ENCODE data around the gene BTF3L4.
"Not testable (repeated sequence)": the region's sequence is repeated elsewhere in the genome, so short reads cannot be mapped to it uniquely, and the experiment has no call there.

The BTF3L4 gene

GRCh38 chr1:52056163-52056936 is at the start of gene BTF3L4:
Gene BTF3L4, plus strand, starts transcription at chr1:52056295. Its CDS starts 3,553 bp downstream, at chr1:52059848.
- DNase-seq = peak; percentile 88 to 92

- DNase-seq = no peak
These were observed 48.7 kb upstream of the BTF3L4 start for GRCh38 chr1:52007215-52008002.

- DNase-seq = no peak
These were observed 47.9 kb upstream of the BTF3L4 start for GRCh38 chr1:52008071-52008809.

GRCh38 chr1:52022133-52022532 is 34.0 kb upstream of the BTF3L4 start:
- no peak for DNase-seq

GRCh38 chr1:52026278-52026677 is 29.8 kb upstream of the BTF3L4 start:
- no peak for DNase-seq

GRCh38 chr1:52028328-52028727 is 27.8 kb upstream of the BTF3L4 start:
- no peak for DNase-seq

- DNase-seq = not testable (repeated sequence)
These were observed 27.3 kb upstream of the BTF3L4 start for GRCh38 chr1:52028839-52029238.

- no peak for DNase-seq
These were observed 23.8 kb upstream of the BTF3L4 start for GRCh38 chr1:52032124-52032784.

GRCh38 chr1:52032785-52033131 is 23.3 kb upstream of the BTF3L4 start:
- peak in 1 of 2 donors; percentile 2 for DNase-seq

- DNase-seq = peak; percentile 90 to 91
These were observed 22.7 kb upstream of the BTF3L4 start, which contains the start of gene KTI12 for GRCh38 chr1:52033190-52034049. Gene KTI12, minus strand, starts transcription at chr1:52033810. Its CDS starts 49 bp downstream, at chr1:52033761.

GRCh38 chr1:52034050-52034384 is 22.1 kb upstream of the BTF3L4 start:
- no peak for DNase-seq

- no peak for DNase-seq
These were observed 18.7 kb upstream of the BTF3L4 start for GRCh38 chr1:52037402-52037814.

- no peak for DNase-seq
These were observed 18.2 kb upstream of the BTF3L4 start for GRCh38 chr1:52037909-52038308.

GRCh38 chr1:52041551-52042185 is 14.4 kb upstream of the BTF3L4 start:
- no peak for DNase-seq

- no peak for DNase-seq
These were observed 10.9 kb upstream of the BTF3L4 start for GRCh38 chr1:52045236-52045635.

GRCh38 chr1:52045666-52046195 is 10.4 kb upstream of the BTF3L4 start:
- not testable (repeated sequence) for DNase-seq

- DNase-seq = not testable (repeated sequence)
These were observed 6.8 kb upstream of the BTF3L4 start for GRCh38 chr1:52049337-52049736.

GRCh38 chr1:52053862-52054261 is 2.2 kb upstream of the BTF3L4 start:
- DNase-seq = no peak

GRCh38 chr1:52054496-52055065 is 1.5 kb upstream of the BTF3L4 start:
- no peak for DNase-seq

- peak; percentile 49 to 68 for DNase-seq
These were observed 829 bp upstream of the BTF3L4 start, which contains the start of gene TXNDC12 for GRCh38 chr1:52055066-52055865. Gene TXNDC12, minus strand, starts transcription at chr1:52055191. Its CDS starts 95 bp downstream, at chr1:52055096.

Measured in CD4-positive, alpha-beta T cell treated with Interferon alpha-2 for 1 hour (primary cell).